Liver (tissue), 9 donors: ENCODE data around the gene TXN2. TPM values are rescaled to one million over a fixed set of nuclear protein-coding genes. Genes with fewer than 3 reads are reported as not detected.

Experiments
- DNase-seq: peaks from one replicate; pipeline ENCODE4 v3.0.0-alpha.2; 2017; ENCODE audit warnings: low spot score
- H3K27ac ChIP-seq, 2 donors: one replicate each; pipeline ENCODE4 v1.7.0; 2013; ENCODE audit warnings: inconsistent platforms in 2 of 2, low read length in 2 of 2, control low read depth in 1 of 2, low read depth in 1 of 2, mild to moderate bottlenecking in 1 of 2
- H3K27me3 ChIP-seq, 4 donors: one replicate each; pipeline versions ENCODE4 v1.6.1 to v1.7.0; 2013; ENCODE audit warnings: low read length in 3 of 4, inconsistent platforms in 1 of 4, mild to moderate bottlenecking in 1 of 4, moderate library complexity in 1 of 4; ENCODE audit not compliant: control insufficient read depth in 4 of 4, insufficient read depth in 4 of 4
- H3K36me3 ChIP-seq, 4 donors: one replicate each; pipeline versions ENCODE4 v1.6.1 to v1.7.0; 2013; ENCODE audit warnings: low read length in 3 of 4, mild to moderate bottlenecking in 3 of 4, low read depth in 1 of 4, moderate library complexity in 1 of 4; ENCODE audit not compliant: control insufficient read depth in 4 of 4, insufficient read depth in 3 of 4
- H3K4me1 ChIP-seq, 4 donors: one replicate each; pipeline versions ENCODE4 v1.6.1 to v1.7.0; 2013; ENCODE audit warnings: low read length in 3 of 4, mild to moderate bottlenecking in 3 of 4, moderate library complexity in 1 of 4; ENCODE audit not compliant: control insufficient read depth in 4 of 4, insufficient read depth in 4 of 4
- H3K4me3 ChIP-seq, 3 donors: one replicate each; pipeline versions ENCODE4 v1.6.1 to v1.7.0; 2013; ENCODE audit warnings: low read length in 3 of 3, control low read depth in 1 of 3, low read depth in 1 of 3, mild to moderate bottlenecking in 1 of 3
- H3K9ac ChIP-seq, 2 donors: one replicate each; pipeline ENCODE4 v1.7.0; 2013; ENCODE audit warnings: low read length in 2 of 2, mild to moderate bottlenecking in 2 of 2, moderate library complexity in 2 of 2, control low read depth in 1 of 2, low read depth in 1 of 2
- H3K9me3 ChIP-seq, 4 donors: one replicate each; pipeline versions ENCODE4 v1.6.1 to v1.7.0; 2013; ENCODE audit warnings: low read length in 3 of 4; ENCODE audit not compliant: control insufficient read depth in 4 of 4
- ATF3 ChIP-seq: IDR thresholded peaks from 2 replicates; pipeline ENCODE4 v1.6.1; 2016; ENCODE audit warnings: antibody characterized with exemption
- CTCF ChIP-seq: fragments of 150-350 bp; IDR thresholded peaks from 2 replicates; pipeline ENCODE4 v1.5.1; 2017; ENCODE audit warnings: improper control_type of control experiment, low read depth, low read length; ENCODE audit not compliant: missing input control
- EGR1 ChIP-seq, 2 donors: IDR thresholded peaks; 2 replicates each; pipeline ENCODE4 v1.6.1; 2016 to 2018; ENCODE audit warnings: antibody characterized with exemption in 2 of 2, low read depth in 2 of 2
- FOXA1 ChIP-seq: IDR thresholded peaks from 2 replicates; pipeline ENCODE4 v1.6.1; 2016; ENCODE audit warnings: antibody characterized with exemption
- FOXA2 ChIP-seq: IDR thresholded peaks from 2 replicates; pipeline ENCODE4 v1.6.1; 2016; ENCODE audit warnings: antibody characterized with exemption
- GABPA ChIP-seq, 2 donors: IDR thresholded peaks in 1 of 2; conservative IDR thresholded peaks in 1 of 2; 2 replicates each; pipeline ENCODE4 v1.6.1; 2016; ENCODE audit warnings: antibody characterized with exemption in 2 of 2, mild to moderate bottlenecking in 1 of 2, moderate library complexity in 1 of 2
- HNF4A ChIP-seq, 2 donors: conservative IDR thresholded peaks; 2 replicates each; pipeline ENCODE4 v1.6.1; 2016; ENCODE audit warnings: antibody characterized with exemption in 2 of 2, mild to moderate bottlenecking in 2 of 2
- HNF4G ChIP-seq: IDR thresholded peaks from 2 replicates; pipeline ENCODE4 v1.6.1; 2016; ENCODE audit warnings: antibody characterized with exemption
- JUND ChIP-seq, 2 donors: IDR thresholded peaks; 2 replicates each; pipeline ENCODE4 v1.6.1; 2016; ENCODE audit warnings: antibody characterized with exemption in 2 of 2
- MAX ChIP-seq: IDR thresholded peaks from 2 replicates; pipeline ENCODE4 v1.6.1; 2016; ENCODE audit warnings: antibody characterized with exemption
- NR2F2 ChIP-seq: IDR thresholded peaks from 2 replicates; pipeline ENCODE4 v1.6.1; 2016; ENCODE audit warnings: antibody characterized with exemption
- RAD21 ChIP-seq, 2 donors: IDR thresholded peaks; 2 replicates each; pipeline ENCODE4 v1.6.1; 2016; ENCODE audit warnings: antibody characterized with exemption in 2 of 2, mild to moderate bottlenecking in 2 of 2
- REST ChIP-seq: IDR thresholded peaks from 2 replicates; pipeline ENCODE4 v1.6.1; 2016; ENCODE audit warnings: antibody characterized with exemption, mild to moderate bottlenecking
- RXRA ChIP-seq, 2 donors: IDR thresholded peaks; 2 replicates each; pipeline ENCODE4 v1.6.1; 2017 to 2018; ENCODE audit warnings: antibody characterized with exemption in 2 of 2, mild to moderate bottlenecking in 1 of 2
- SP1 ChIP-seq: IDR thresholded peaks from 2 replicates; pipeline ENCODE4 v1.6.1; 2018; ENCODE audit warnings: antibody characterized with exemption, mild to moderate bottlenecking
- TAF1 ChIP-seq: conservative IDR thresholded peaks from 2 replicates; pipeline ENCODE4 v1.6.1; 2016; ENCODE audit warnings: antibody characterized with exemption, mild to moderate bottlenecking
- YY1 ChIP-seq: IDR thresholded peaks from 2 replicates; pipeline ENCODE4 v1.6.1; 2016; ENCODE audit warnings: antibody characterized with exemption, mild to moderate bottlenecking
- ZBTB33 ChIP-seq: IDR thresholded peaks from 2 replicates; pipeline ENCODE4 v1.6.1; 2016; ENCODE audit warnings: antibody characterized with exemption
- WGBS: extraction: QIAGEN DNeasy Blood & Tissue Kit; methylation state at CpG from one replicate; pipeline ENCODE4 v1.1.7; 2013; 5-methylcytosine and 5-hydroxymethylcytosine counted together
- polyA plus RNA-seq, 2 donors: library from polyadenylated mRNA; stranded (reverse) in 1 of 2; unstranded in 1 of 2; fragments of 200-250 nt in 1 of 2; fragments of >200 nt in 1 of 2; fragmentation: Nextera tagmentation in 1 of 2; extraction: Ambion mirVana in 1 of 2; gene quantifications; one replicate each; pipeline versions ENCODE4 v1.2.1 to v1.2.3, GENCODE V29; 2013 to 2015
- total RNA-seq, 2 donors: library from RNA; depleted of rRNA; stranded (reverse); fragments of >200 nt; gene quantifications; one replicate each; pipeline ENCODE4 v1.2.3, GENCODE V29; 2014
- donor health status: healthy.
- donor health status: healthy.
- donor health status: healthy.
- donor health status: healthy.
- donor health status: healthy.

TXN2 gene
- total and polyA plus RNA-seq, 4 donors, result 27.5 to 154 (median 73.4) TPM

GRCh38 chr22:36457688-36458450 is 23.6 kb downstream of the TXN2 start:
- no peak overlapping the region for H3K4me3 ChIP-seq
- peaks cover 0 to 7% (median 1%) of the 10 kb centered on the region in 4 donors for H3K4me1 ChIP-seq
- H3K9ac ChIP-seq, result no peak overlapping the region
- H3K27me3 ChIP-seq, result no peaks in the 10 kb centered on the region
- WGBS, result 77% methylated on average over 14 of the region's 14 CpGs
- no peak for TF ChIP-seq ATF3
- TF ChIP-seq HNF4A (conservative IDR thresholded peaks at IDR 0.05), result no peak
- TF ChIP-seq YY1, result no peak
- TF ChIP-seq SP1, result peak; percentile 22
- no peak for TF ChIP-seq HNF4G
- TF ChIP-seq REST, result no peak
- TF ChIP-seq MAX, result no peak
- TF ChIP-seq EGR1 (IDR thresholded peaks at IDR 0.05; ENCODE audit: low read depth in 2 of 2), result no peak
- no peak for TF ChIP-seq GABPA (IDR thresholded peaks at IDR 0.05 in 1 of 2, conservative IDR thresholded peaks at IDR 0.05 in 1 of 2)
- peak; percentile 83 for TF ChIP-seq NR2F2
- TF ChIP-seq CTCF, result no peak
- no peak for TF ChIP-seq FOXA2
- TF ChIP-seq FOXA1, result no peak
- no peak for TF ChIP-seq ZBTB33
- no peak for TF ChIP-seq TAF1
- TF ChIP-seq RAD21 (IDR thresholded peaks at IDR 0.05), result peak; percentile 7 to 14
- peak; percentile 32 to 38 for TF ChIP-seq RXRA (IDR thresholded peaks at IDR 0.05)
- no peak for TF ChIP-seq JUND (IDR thresholded peaks at IDR 0.05)
- H3K27ac ChIP-seq, result peak overlapping the region; percentile 50 to 53
- no peaks in the 10 kb centered on the region for H3K9me3 ChIP-seq
- H3K36me3 ChIP-seq, result no peaks in the 10 kb centered on the region
- no peak for DNase-seq
